Activated CD4-positive, CD25-positive, alpha-beta regulatory T cell treated with anti-CD3 and anti-CD28 coated beads, Interleukin-2, amount 50 U/mL, for 24 hours (primary cell): ENCODE measurements around the gene MT1H.

Experiments
- ATAC-seq, 2 donors: fragments of 150-1000 bp; cut with Tn5 transposase; one replicate each; pipeline ENCODE4 v1.10.0; 2021; ENCODE audit warnings: mild to moderate bottlenecking in 1 of 2, moderate library complexity in 1 of 2

MT1H gene

GRCh38 chr16:56636616-56637413, 32.8 kb upstream of the MT1H start:
- ATAC-seq = no peak

DNA sequence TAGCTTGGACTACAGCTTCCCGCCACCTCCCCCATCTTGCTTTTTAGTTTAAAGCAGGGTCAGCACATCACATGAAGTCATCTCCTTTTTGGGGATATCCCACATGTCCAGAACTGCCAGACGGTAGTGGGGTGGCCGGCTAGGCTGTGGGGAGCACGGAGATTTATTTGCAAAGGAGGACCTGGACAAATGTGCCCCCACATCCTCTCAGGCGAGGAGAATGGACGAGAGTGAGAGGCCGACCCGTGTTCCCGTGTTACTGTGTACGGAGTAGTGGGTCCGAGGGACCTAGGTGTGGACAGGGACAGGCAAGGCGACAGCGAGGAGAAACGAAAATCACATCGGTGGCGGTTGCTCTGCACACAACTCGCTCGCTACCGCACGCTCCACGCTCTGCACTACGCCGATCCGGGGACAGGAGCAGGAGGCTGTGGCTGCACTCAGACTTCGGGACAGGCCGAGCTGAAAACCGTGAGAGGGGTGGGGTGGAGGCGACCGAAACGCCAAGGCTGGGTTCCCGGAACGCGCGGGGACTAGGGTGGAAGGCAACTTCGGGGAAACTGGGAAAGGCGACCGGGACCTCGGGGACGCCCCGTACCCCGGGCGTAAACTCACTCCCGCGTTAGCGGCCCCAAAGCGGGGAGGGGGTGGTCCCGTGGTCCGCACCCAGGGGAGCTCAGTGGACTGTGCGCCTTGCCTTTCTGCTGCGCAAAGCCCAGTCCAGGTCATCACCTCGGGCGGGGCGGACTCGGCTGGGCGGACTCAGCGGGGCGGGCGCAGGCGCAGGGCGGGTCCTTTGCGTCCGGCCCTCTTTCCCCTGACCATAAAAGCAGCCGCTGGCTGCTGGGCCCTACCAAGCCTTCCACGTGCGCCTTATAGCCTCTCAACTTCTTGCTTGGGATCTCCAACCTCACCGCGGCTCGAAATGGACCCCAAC, 31.5 kb upstream of the MT1H start, which contains the start of gene MT1A:
TSS of gene MT1A (plus strand) at position 853 of the 937 bp plus-strand sequence. CDS start at position 926, 73 bp downstream.
- no peak for ATAC-seq

- ATAC-seq = no peak
Observed at GRCh38 chr16:56639045-56639444, 30.6 kb upstream of the MT1H start.

GRCh38 chr16:56640076-56640475, 29.5 kb upstream of the MT1H start:
- no peak for ATAC-seq

- no peak for ATAC-seq
Observed at GRCh38 chr16:56641166-56641565, 28.4 kb upstream of the MT1H start.

GRCh38 chr16:56643080-56643778, 26.4 kb upstream of the MT1H start:
- ATAC-seq = peak; percentile 99 to 100

GRCh38 chr16:56643833-56644232, 25.8 kb upstream of the MT1H start:
- no peak for ATAC-seq

DNA sequence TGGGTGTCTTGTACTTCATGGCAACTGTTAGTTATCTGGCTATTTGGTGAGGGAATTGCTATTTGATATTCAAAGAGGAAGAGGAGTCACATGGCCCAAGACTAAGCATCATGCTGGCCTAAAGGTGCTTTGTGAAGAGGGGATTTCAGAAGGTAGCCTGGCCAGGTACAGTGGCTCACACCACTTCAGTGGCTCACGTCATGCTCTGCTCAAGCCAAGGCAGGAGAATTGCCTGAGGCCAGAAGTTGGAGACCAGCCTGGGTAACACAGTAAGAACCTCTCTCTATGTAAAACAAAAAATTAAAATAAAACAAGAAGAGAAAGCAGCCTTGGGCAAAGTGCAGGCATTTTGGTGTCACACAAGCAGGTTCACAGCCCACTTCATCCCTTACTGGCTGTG, 24.3 kb upstream of the MT1H start:
- ATAC-seq = no peak

DNA sequence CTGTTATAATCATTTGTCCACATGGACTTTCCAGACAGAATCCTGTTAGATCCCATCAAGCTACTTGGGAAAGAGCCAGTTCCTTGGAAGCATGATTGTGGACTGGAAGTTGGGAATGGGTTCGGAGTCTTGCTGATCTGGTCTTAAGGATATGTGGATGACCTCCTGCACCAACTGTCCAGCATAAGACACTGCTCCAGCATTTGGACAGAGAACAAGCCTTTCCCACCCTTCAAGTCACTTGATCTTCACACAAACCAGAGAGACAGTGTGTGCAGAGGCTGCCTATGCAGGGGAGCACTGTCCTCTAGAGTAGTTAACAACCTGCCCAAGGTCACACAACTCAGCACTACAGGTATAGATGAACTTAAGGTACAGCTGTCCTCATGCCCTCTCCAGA, 23.8 kb upstream of the MT1H start:
- no peak for ATAC-seq

- no peak for ATAC-seq
Observed at GRCh38 chr16:56647641-56648431, 21.8 kb upstream of the MT1H start.

DNA sequence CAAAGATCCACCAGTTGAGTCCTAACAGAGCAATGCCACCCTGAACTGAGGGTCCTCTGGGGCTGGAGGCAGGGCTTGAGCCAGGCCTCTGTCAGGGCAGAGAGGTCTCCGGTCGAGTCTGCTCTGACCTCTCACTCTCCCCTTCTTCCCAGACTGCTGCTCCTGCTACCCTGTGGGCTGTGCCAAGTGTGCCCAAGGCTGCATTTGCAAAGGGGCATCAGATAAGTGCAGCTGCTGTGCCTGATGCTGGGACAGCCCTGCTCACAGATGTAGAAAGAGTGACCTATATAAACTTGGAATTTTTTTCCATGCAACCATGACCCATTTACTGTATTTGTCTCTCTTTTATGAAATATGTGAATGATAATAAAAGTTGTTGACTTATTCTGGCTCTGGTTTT, 20.3 kb upstream of the MT1H start:
- no peak for ATAC-seq

- ATAC-seq = no peak
Observed at GRCh38 chr16:56649820-56650219, 19.8 kb upstream of the MT1H start.

DNA sequence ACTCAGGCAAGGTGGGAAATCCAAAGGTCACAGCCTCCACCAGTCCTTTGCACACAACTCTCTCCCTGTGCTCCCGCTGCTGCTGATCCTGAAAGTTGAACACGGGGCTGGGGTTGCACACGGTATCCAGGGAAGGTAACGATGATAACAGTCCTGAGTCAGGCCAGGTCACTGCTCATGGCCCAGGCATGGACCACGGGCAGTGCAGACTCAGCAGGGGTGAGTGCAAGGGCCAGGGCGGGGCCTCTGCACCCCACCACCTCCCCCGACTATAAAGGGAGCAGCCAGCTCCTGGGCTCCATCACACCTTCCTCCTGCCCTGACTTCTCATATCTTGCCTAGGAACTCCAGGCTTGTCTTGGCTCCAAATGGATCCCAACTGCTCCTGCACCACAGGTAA, 18.0 kb upstream of the MT1H start, which contains the start of gene MT1B:
TSS of gene MT1B (plus strand) at position 301 of the 400 bp plus-strand sequence. CDS start at position 369, 68 bp downstream.
- ATAC-seq = no peak

- no peak for ATAC-seq
Observed at GRCh38 chr16:56652600-56652999, 17.0 kb upstream of the MT1H start.

GRCh38 chr16:56653218-56653617, 16.4 kb upstream of the MT1H start:
- no peak for ATAC-seq

DNA sequence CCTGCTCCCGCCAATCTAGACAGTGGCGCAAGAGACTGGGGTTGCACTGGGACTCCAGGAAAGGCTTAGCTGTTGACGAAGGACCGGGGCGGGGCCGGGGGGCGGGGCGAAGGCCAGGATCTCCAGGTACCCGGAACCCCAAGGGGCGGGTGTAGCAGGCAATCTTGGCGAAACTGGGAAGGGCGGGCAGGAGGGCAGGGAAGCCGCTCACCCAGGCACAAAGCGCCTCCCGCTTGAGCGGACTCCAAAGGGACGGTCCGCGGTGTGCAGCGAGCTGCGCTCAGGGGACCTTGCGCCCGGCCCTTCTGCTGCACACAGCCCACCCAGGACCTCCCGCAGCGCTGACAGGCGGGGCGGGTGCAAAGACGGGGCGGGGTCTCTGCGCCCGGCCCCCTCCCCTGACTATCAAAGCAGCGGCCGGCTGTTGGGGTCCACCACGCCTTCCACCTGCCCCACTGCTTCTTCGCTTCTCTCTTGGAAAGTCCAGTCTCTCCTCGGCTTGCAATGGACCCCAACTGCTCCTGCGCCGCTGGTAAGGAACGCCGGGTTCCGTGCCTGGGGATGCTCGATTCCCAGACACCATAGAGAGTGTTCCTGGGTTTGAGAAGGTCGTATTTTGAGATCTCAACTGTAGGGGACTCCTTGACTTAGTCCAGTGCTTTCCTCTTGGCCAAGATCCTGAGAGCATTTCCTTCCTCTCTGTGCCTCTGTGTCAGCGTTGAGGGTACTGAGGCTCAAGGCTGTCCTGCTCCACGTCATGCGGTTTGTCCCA, 11.9 kb upstream of the MT1H start, which contains the start of gene MT1F:
TSS of gene MT1F (plus strand) at position 405 of the 772 bp plus-strand sequence. CDS start at position 505, 100 bp downstream.
- peak; percentile 81 for ATAC-seq

DNA sequence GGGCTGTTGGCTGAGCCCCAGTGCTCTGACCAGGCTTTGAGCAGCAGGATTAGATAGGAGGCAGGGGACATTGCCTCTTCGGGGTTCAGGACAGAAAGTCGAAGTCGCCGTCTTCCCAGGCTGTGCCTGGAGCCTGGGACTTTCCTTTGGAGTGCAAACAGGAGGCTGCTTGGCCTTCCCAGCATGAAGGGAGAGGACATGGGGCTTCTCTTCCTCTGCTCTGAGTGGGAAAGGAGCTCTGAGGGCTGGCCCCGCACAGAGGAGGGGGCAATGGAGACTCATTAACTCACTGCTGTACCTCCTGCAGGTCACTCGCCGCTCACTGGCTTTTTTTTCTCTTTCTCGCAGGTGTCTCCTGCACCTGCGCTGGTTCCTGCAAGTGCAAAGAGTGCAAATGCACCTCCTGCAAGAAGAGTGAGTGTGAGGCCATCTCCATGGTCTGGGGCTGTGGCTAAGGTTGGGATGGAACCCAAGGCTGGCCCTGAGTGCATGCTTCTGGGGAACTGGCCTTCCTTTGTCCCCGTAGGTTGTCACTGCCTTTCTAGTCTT, 11.2 kb upstream of the MT1H start:
- ATAC-seq = no peak

- peak; percentile 61 to 63 for ATAC-seq
Observed at GRCh38 chr16:56662357-56663354, 7.0 kb upstream of the MT1H start.

- no peak for ATAC-seq
Observed at GRCh38 chr16:56664506-56664905, 5.1 kb upstream of the MT1H start.
